ENCODE results near the gene KIF2A. TPM values are rescaled to one million over a fixed set of nuclear protein-coding genes. Genes with fewer than 3 reads are reported as not detected.
A peak's percentile ranks its signal among the peaks of the same experiment; 100 is the strongest.

Gene KIF2A
- total and polyA plus RNA-seq, 9 of the 15 experiments (the other 6 are each of a cell fraction or from before 2014, with no cell fraction given) = 42.6 to 126 (median 77.6) TPM

DNA sequence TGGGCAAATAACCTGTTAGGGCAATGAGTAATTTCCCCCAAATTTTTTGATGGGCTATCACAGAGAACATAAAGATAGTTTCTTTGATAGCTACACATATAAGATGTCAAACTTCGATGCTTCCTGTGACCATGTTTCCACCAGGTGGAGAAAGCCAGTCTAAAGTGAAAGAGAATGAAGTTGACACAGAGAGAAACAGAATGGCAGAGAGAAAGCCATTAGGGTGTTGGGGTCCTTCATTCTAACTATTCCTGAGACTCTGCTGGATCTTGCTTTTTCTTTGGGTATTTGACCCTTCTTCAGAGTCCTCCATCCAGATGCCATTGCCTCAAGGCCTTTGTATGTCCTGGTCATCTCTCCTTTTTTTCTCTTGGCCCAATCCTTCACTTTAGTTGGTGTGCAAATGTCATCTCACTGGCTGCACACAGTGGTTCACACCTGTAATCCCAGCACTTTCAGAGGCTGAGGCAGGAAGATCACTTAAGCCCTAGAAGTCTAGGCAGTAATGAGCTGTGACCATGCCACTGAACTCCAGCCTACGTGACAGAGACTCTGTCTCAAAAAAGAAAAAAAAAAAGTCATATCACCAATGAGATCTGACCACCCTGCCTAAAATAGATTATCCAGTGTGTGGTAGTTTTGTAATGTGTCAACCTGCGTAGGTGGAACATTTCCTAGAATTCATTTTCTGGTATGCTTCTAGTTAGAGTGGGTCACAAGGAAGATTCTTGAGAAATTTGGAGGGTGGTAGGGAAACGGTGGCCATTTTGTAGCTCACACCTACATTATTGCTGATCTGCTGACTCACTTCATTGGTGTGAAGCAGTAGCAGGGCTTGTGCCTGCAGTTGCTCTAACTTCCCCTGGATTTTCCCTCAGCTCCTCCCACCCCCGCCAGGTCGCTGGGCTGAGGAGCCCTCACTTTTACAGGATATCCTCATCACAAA lies 20.8 kb upstream of the KIF2A start (continued):
- TF ChIP-seq CXXC5 (CRISPR knock-in tag; IDR thresholded peaks at IDR 0.05) (no peak), NRF1 (conservative IDR thresholded peaks at IDR 0.05 in 1 of 2, IDR thresholded peaks at IDR 0.05 in 1 of 2) (no peak; a peak in 1 of 4 replicates), JUND (IDR thresholded peaks at IDR 0.05; ENCODE audit: borderline replicate concordance, low read depth, low read length) (peak; percentile 48; the same call in 1 of the 2 replicates), JUND (tag; IDR thresholded peaks at IDR 0.05; ENCODE audit: borderline replicate concordance, low read depth, low read length) (no peak; the same call in 2 of the 3 replicates), NCOA4 (IDR thresholded peaks at IDR 0.05; ENCODE audit: partially characterized antibody) (no peak), HDAC1 (IDR thresholded peaks at IDR 0.05) (0 out of 4 replicates have a peak, but pooled peaks of 1 of the 2 experiments have one; percentile 32), SRSF7 (optimal IDR thresholded peaks at IDR 0.05; ENCODE audit: low read depth, low read length) (no peak), ZBTB8A (IDR thresholded peaks at IDR 0.05; ENCODE audit: partially characterized antibody) (no peak), NFE2L1 (tag; IDR thresholded peaks at IDR 0.05; ENCODE audit: borderline replicate concordance, low read depth) (no peak), SRF (CRISPR knock-in tag; IDR thresholded peaks at IDR 0.05) (no peak), TARDBP (IDR thresholded peaks at IDR 0.05) (no peak), MEF2A (IDR thresholded peaks at IDR 0.05; ENCODE audit: control insufficient read depth, low read depth, low read length) (peak; percentile 91), ZNF253 (CRISPR knock-in tag; conservative IDR thresholded peaks at IDR 0.05) (no peak)
- TF ChIP-seq, protein P1, sequence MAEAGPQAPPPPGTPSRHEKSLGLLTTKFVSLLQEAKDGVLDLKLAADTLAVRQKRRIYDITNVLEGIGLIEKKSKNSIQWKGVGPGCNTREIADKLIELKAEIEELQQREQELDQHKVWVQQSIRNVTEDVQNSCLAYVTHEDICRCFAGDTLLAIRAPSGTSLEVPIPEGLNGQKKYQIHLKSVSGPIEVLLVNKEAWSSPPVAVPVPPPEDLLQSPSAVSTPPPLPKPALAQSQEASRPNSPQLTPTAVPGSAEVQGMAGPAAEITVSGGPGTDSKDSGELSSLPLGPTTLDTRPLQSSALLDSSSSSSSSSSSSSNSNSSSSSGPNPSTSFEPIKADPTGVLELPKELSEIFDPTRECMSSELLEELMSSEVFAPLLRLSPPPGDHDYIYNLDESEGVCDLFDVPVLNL (CRISPR knock-in tag; IDR thresholded peaks at IDR 0.05; ENCODE audit: low read depth) = no peak
- TF ChIP-seq, protein P2, sequence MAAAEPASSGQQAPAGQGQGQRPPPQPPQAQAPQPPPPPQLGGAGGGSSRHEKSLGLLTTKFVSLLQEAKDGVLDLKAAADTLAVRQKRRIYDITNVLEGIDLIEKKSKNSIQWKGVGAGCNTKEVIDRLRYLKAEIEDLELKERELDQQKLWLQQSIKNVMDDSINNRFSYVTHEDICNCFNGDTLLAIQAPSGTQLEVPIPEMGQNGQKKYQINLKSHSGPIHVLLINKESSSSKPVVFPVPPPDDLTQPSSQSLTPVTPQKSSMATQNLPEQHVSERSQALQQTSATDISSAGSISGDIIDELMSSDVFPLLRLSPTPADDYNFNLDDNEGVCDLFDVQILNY (CRISPR knock-in tag; IDR thresholded peaks at IDR 0.05) = no peak
- TF ChIP-seq, protein P3, sequence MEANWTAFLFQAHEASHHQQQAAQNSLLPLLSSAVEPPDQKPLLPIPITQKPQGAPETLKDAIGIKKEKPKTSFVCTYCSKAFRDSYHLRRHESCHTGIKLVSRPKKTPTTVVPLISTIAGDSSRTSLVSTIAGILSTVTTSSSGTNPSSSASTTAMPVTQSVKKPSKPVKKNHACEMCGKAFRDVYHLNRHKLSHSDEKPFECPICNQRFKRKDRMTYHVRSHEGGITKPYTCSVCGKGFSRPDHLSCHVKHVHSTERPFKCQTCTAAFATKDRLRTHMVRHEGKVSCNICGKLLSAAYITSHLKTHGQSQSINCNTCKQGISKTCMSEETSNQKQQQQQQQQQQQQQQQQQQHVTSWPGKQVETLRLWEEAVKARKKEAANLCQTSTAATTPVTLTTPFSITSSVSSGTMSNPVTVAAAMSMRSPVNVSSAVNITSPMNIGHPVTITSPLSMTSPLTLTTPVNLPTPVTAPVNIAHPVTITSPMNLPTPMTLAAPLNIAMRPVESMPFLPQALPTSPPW (CRISPR knock-in tag; IDR thresholded peaks at IDR 0.05) = no peak; the same call in 1 of the 2 replicates
- TF ChIP-seq, protein P4, sequence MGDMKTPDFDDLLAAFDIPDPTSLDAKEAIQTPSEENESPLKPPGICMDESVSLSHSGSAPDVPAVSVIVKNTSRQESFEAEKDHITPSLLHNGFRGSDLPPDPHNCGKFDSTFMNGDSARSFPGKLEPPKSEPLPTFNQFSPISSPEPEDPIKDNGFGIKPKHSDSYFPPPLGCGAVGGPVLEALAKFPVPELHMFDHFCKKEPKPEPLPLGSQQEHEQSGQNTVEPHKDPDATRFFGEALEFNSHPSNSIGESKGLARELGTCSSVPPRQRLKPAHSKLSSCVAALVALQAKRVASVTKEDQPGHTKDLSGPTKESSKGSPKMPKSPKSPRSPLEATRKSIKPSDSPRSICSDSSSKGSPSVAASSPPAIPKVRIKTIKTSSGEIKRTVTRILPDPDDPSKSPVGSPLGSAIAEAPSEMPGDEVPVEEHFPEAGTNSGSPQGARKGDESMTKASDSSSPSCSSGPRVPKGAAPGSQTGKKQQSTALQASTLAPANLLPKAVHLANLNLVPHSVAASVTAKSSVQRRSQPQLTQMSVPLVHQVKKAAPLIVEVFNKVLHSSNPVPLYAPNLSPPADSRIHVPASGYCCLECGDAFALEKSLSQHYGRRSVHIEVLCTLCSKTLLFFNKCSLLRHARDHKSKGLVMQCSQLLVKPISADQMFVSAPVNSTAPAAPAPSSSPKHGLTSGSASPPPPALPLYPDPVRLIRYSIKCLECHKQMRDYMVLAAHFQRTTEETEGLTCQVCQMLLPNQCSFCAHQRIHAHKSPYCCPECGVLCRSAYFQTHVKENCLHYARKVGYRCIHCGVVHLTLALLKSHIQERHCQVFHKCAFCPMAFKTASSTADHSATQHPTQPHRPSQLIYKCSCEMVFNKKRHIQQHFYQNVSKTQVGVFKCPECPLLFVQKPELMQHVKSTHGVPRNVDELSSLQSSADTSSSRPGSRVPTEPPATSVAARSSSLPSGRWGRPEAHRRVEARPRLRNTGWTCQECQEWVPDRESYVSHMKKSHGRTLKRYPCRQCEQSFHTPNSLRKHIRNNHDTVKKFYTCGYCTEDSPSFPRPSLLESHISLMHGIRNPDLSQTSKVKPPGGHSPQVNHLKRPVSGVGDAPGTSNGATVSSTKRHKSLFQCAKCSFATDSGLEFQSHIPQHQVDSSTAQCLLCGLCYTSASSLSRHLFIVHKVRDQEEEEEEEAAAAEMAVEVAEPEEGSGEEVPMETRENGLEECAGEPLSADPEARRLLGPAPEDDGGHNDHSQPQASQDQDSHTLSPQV (IDR thresholded peaks at IDR 0.05) = peak; percentile 81
